IMR-90 (cell line): ENCODE measurements around the gene RGS9BP. TPM values are rescaled to one million over a fixed set of nuclear protein-coding genes. Genes with fewer than 3 reads are reported as not detected.

ENCODE experiments used
- ATAC-seq: fragments of 200-7000 bp; cut with Tn5 transposase; 2 replicates; pipeline ENCODE4 v1.9.1; 2020; ENCODE audit warnings: low read depth, mild to moderate bottlenecking, moderate library complexity
- BruUV-seq: library from RNA; stranded (reverse); fragments of 400-500 nt; replicated peaks from 2 replicates; lab custom pipeline; 2021; lab: Mats Ljungman, UMichigan
- CTCF ChIA-PET: fragments of 300-600 bp; formaldehyde crosslinking; extraction: SDS; loops from one replicate; lab custom pipeline; 2021; ENCODE audit warnings: antibody characterized with exemption; lab: Yijun Ruan, JAX
- POLR2A ChIA-PET: fragments of 300-600 bp; sonication (Branson Sonifier 250); formaldehyde crosslinking; loops from one replicate; lab custom pipeline; 2022; ENCODE audit warnings: antibody characterized with exemption; ENCODE audit not compliant: unreplicated experiment; lab: Charles Lee
- DNase-seq: peaks from one replicate; pipeline ENCODE4 v3.0.0; 2013
- H2AFZ ChIP-seq: replicated peaks from 2 replicates; pipeline ENCODE3; 2013; ENCODE audit warnings: low read length, mild to moderate bottlenecking; ENCODE audit not compliant: poor library complexity
- H2AK5ac ChIP-seq: 2 replicates; pipeline ENCODE4 v1.6.1; 2013; ENCODE audit warnings: low read depth, low read length, inconsistent platforms
- H2AK9ac ChIP-seq: replicated peaks from 2 replicates; pipeline ENCODE3; 2013; ENCODE audit warnings: mild to moderate bottlenecking, low read depth, low read length, moderate library complexity; ENCODE audit not compliant: poor library complexity
- H2BK120ac ChIP-seq: 2 replicates; pipeline ENCODE4 v1.6.1; 2013; ENCODE audit warnings: low read depth, low read length, inconsistent platforms
- H2BK15ac ChIP-seq: 3 replicates; pipeline ENCODE4 v1.6.1; 2013; ENCODE audit warnings: low read depth, low read length, inconsistent platforms
- H2BK20ac ChIP-seq: 2 replicates; pipeline ENCODE4 v1.6.1; 2013; ENCODE audit warnings: low read depth, mild to moderate bottlenecking, inconsistent platforms, low read length, moderate library complexity
- H2BK5ac ChIP-seq: 2 replicates; pipeline ENCODE4 v1.6.1; 2013; ENCODE audit warnings: mild to moderate bottlenecking, low read depth, low read length, inconsistent platforms; ENCODE audit not compliant: poor library complexity, severe bottlenecking
- H3K14ac ChIP-seq: replicated peaks from 2 replicates; pipeline ENCODE4 v1.6.1; 2013; ENCODE audit warnings: low read depth, low read length, inconsistent platforms
- H3K18ac ChIP-seq: 2 replicates; pipeline ENCODE4 v1.6.1; 2013; ENCODE audit warnings: low read depth, low read length, control low read depth
- H3K23ac ChIP-seq: 2 replicates; pipeline ENCODE4 v1.6.1; 2013; ENCODE audit warnings: low read depth, low read length, inconsistent platforms
- H3K27ac ChIP-seq: 2 replicates; pipeline ENCODE4 v1.5.1; 2013; ENCODE audit warnings: mild to moderate bottlenecking, control low read depth, low read length; ENCODE audit not compliant: insufficient read depth
- H3K27me3 ChIP-seq: 2 replicates; pipeline ENCODE4 v1.6.1; 2013; ENCODE audit warnings: low read length; ENCODE audit not compliant: control insufficient read depth, insufficient read depth
- H3K36me3 ChIP-seq: 2 replicates; pipeline ENCODE4 v1.6.1; 2013; ENCODE audit warnings: low read length, mixed read lengths; ENCODE audit not compliant: control insufficient read depth, insufficient read depth
- H3K4ac ChIP-seq: 2 replicates; pipeline ENCODE4 v1.6.1; 2013; ENCODE audit warnings: low read depth, low read length, inconsistent platforms
- H3K4me1 ChIP-seq: 2 replicates; pipeline ENCODE4 v1.6.1; 2013; ENCODE audit warnings: low read length, mixed read lengths; ENCODE audit not compliant: control insufficient read depth, insufficient read depth
- H3K4me2 ChIP-seq: 2 replicates; pipeline ENCODE4 v1.6.1; 2013; ENCODE audit warnings: low read depth, mild to moderate bottlenecking, control low read depth, low read length, moderate library complexity
- H3K4me3 ChIP-seq: 2 replicates; pipeline ENCODE4 v1.5.1; 2013; ENCODE audit warnings: low read depth, mild to moderate bottlenecking, control low read depth, low read length, moderate library complexity; ENCODE audit not compliant: insufficient read depth
- H3K56ac ChIP-seq: 2 replicates; pipeline ENCODE4 v1.6.1; 2013; ENCODE audit warnings: low read length, inconsistent platforms; ENCODE audit not compliant: insufficient read depth; ENCODE audit errors: extremely low read depth
- H3K79me1 ChIP-seq, 2 experiments: 2 replicates each; pipeline ENCODE4 v1.6.1; 2013; ENCODE audit warnings: low read length in 2 of 2, inconsistent platforms in 1 of 2, low read depth in 1 of 2
- H3K9ac ChIP-seq: 2 replicates; pipeline ENCODE4 v1.6.1; 2013; ENCODE audit warnings: low read depth, low read length, control low read depth
- H3K9me1 ChIP-seq: 2 replicates; pipeline ENCODE4 v1.6.1; 2013; ENCODE audit warnings: low read length, inconsistent platforms; ENCODE audit not compliant: insufficient read depth
- H3K9me3 ChIP-seq: 2 replicates; pipeline ENCODE4 v1.6.1; 2013; ENCODE audit warnings: low read length; ENCODE audit not compliant: control insufficient read depth, insufficient read depth
- H4K20me1 ChIP-seq: 2 replicates; pipeline ENCODE4 v1.6.1; 2013; ENCODE audit warnings: low read length, inconsistent platforms; ENCODE audit not compliant: insufficient read depth
- H4K5ac ChIP-seq: 2 replicates; pipeline ENCODE4 v1.6.1; 2013; ENCODE audit warnings: mild to moderate bottlenecking, low read depth, low read length, control low read depth
- H4K8ac ChIP-seq, 2 experiments: 2 replicates each; pipeline ENCODE4 v1.6.1; 2013; ENCODE audit warnings: low read depth in 2 of 2, low read length in 2 of 2, control low read depth in 1 of 2, inconsistent platforms in 1 of 2
- H4K91ac ChIP-seq: 2 replicates; pipeline ENCODE4 v1.6.1; 2013; ENCODE audit warnings: low read depth, low read length, inconsistent platforms; ENCODE audit not compliant: insufficient read depth
- BHLHE40 ChIP-seq: fragments of 150-350 bp; IDR thresholded peaks from 2 replicates; pipeline ENCODE4 v1.6.1; 2016; ENCODE audit warnings: mild to moderate bottlenecking, low read depth, low read length
- CEBPB ChIP-seq: IDR thresholded peaks from 2 replicates; pipeline ENCODE4 v1.6.1; 2012; ENCODE audit warnings: low read depth, low read length, improper control_type of control experiment
- CHD1 ChIP-seq: IDR thresholded peaks from 2 replicates; pipeline ENCODE4 v1.6.1; 2012; ENCODE audit warnings: low read depth, low read length, improper control_type of control experiment
- FOS ChIP-seq: fragments of 150-350 bp; IDR thresholded peaks from 2 replicates; pipeline ENCODE4 v1.6.1; 2016; ENCODE audit warnings: low read depth, low read length
- MAFK ChIP-seq: IDR thresholded peaks from 2 replicates; pipeline ENCODE4 v1.6.1; 2012; ENCODE audit warnings: low read depth, low read length, improper control_type of control experiment
- MAZ ChIP-seq: IDR thresholded peaks from 2 replicates; pipeline ENCODE4 v1.6.1; 2012; ENCODE audit warnings: low read depth, mild to moderate bottlenecking, low read length, improper control_type of control experiment, moderate library complexity, borderline replicate concordance
- MXI1 ChIP-seq: IDR thresholded peaks from 2 replicates; pipeline ENCODE4 v1.6.1; 2012; ENCODE audit warnings: low read depth, mild to moderate bottlenecking, low read length, moderate library complexity, borderline replicate concordance
- NFE2L2 ChIP-seq: fragments of 150-350 bp; IDR thresholded peaks from 2 replicates; pipeline ENCODE4 v1.6.1; 2016; ENCODE audit warnings: low read depth, mild to moderate bottlenecking, low read length
- POLR2A ChIP-seq: IDR thresholded peaks from 2 replicates; pipeline ENCODE4 v1.6.1; 2012; ENCODE audit warnings: mild to moderate bottlenecking, low read depth, low read length
- RAD21 ChIP-seq: IDR thresholded peaks from 2 replicates; pipeline ENCODE4 v1.6.1; 2012; ENCODE audit warnings: low read length, improper control_type of control experiment
- RCOR1 ChIP-seq: IDR thresholded peaks from 2 replicates; pipeline ENCODE4 v1.6.1; 2012; ENCODE audit warnings: mild to moderate bottlenecking, low read length, improper control_type of control experiment; ENCODE audit not compliant: insufficient replicate concordance
- RFX5 ChIP-seq: IDR thresholded peaks from 2 replicates; pipeline ENCODE4 v1.8.0; 2012; ENCODE audit warnings: low read depth, mild to moderate bottlenecking, low read length, moderate library complexity
- SMC3 ChIP-seq: fragments of 150-350 bp; IDR thresholded peaks from 2 replicates; pipeline ENCODE4 v1.6.1; 2016; ENCODE audit warnings: low read depth, mild to moderate bottlenecking, antibody characterized with exemption, low read length, moderate library complexity
- WGBS, 2 experiments: methylation state at CpG; one replicate each; pipeline versions ENCODE4 v1.1.5 to v1.1.7; 2013; ENCODE audit warnings: missing lambda C conversion rate in 2 of 2; ENCODE audit not compliant: insufficient read length in 1 of 2; ENCODE audit errors: extremely low coverage in 2 of 2; 5-methylcytosine and 5-hydroxymethylcytosine counted together
- dilution Hi-C: fragments of 300-500 bp; cut with HindIII; formaldehyde crosslinking; loops from one replicate; pipeline ENCODE4 v1.14.3; 2018; ENCODE audit warnings: low sequenced_read_pairs; ENCODE audit not compliant: unreplicated experiment
- in situ Hi-C: fragments of 300-500 bp; cut with MboI; formaldehyde crosslinking; loops from 3 replicates; pipeline ENCODE4 v1.14.3; 2019; ENCODE audit warnings: low sequenced_read_pairs, inconsistent platforms, mixed read lengths
- intact Hi-C: fragments of 100-400 bp; cut with micrococcal nuclease; formaldehyde crosslinking; loops from 2 replicates; pipeline ENCODE4 v1.10.0; 2022
- polyA plus RNA-seq, 3 experiments: library from polyadenylated mRNA; depleted of rRNA; stranded (reverse); fragments of >200 nt; gene quantifications; 2 replicates each; pipeline ENCODE4 v1.2.3, GENCODE V29; 2012; ENCODE audit warnings: low replicate concordance in 1 of 3
- total RNA-seq: library from RNA; depleted of rRNA; stranded (reverse); fragments of >200 nt; gene quantifications from 2 replicates; pipeline ENCODE4 v1.2.3, GENCODE V29; 2012
- TF ChIP-seq, protein P1 (sequence below): fragments of 150-350 bp; IDR thresholded peaks from 2 replicates; pipeline ENCODE4 v1.6.1; 2016; ENCODE audit warnings: low read depth, mild to moderate bottlenecking, low read length, moderate library complexity, borderline replicate concordance
- TF ChIP-seq, protein P2 (sequence below): fragments of 150-350 bp; IDR thresholded peaks from 2 replicates; pipeline ENCODE4 v1.6.1; 2017; ENCODE audit warnings: mild to moderate bottlenecking, antibody characterized with exemption, low read length, low read depth
- TF ChIP-seq, protein P3 (sequence below): conservative IDR thresholded peaks from 2 replicates; pipeline ENCODE4 v1.5.1; 2012; ENCODE audit warnings: mild to moderate bottlenecking, low read depth, low read length, improper control_type of control experiment

RGS9BP gene
- total and polyA plus RNA-seq, 2 of the 4 experiments (the other 2 are of a cell fraction) = 0.03 to 0.18 TPM

DNA sequence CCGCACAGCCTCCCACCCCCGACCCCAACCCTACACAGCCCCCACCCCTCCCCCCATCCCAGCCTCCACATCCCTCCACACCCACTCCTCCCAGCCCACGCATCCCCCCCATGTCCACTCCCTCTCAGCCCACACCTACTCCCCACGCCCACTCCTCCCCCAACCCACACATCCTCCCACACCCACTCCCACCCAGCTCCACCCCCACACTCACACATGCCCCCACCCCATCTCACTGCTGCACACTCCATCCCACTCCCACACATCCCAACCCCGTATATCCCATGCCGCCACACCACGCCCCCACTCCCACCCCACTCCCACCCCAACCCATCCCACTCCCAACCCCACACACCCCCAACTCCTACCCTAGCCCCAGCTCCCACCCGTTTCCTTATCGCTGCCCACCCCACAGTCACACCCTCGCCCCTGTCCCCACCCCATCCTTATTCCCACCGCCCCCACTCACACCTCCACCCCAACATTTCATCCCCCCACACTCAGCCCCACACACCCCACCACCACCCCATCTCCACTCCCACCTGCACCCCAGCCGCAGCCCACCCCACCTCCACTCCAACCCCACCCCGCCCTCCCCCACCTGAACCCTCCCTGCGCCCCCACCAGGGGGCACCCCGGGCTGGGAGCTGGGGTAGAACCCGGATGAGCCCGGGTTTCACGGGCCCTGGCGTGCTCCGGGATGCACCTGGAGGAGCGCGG, 44.7 kb downstream of the RGS9BP start:
- Histone ChIP-seq H4K8ac (no peak overlapping the region), H3K9me1 (no peaks in the 10 kb centered on the region), H3K4me3 (no peak overlapping the region), H2BK15ac (no peak overlapping the region), H2BK20ac (no peak overlapping the region), H3K4me2 (no peak overlapping the region), H2AFZ (no peak overlapping the region), H3K79me1 (no peaks in the 10 kb centered on the region), H3K14ac (no peak overlapping the region), H4K91ac (no peak overlapping the region), H3K27me3 (no peaks in the 10 kb centered on the region), H3K27ac (no peak overlapping the region), H2AK9ac (no peak overlapping the region), H3K36me3 (peaks cover 2% of the 10 kb centered on the region; the same call in 1 of the 2 replicates), H2BK5ac (no peak overlapping the region), H3K9ac (no peak overlapping the region), H4K5ac (no peak overlapping the region), H3K4ac (no peak overlapping the region), H3K56ac (no peak overlapping the region), H3K4me1 (no peaks in the 10 kb centered on the region), H4K20me1 (no peaks in the 10 kb centered on the region), H2BK120ac (no peak overlapping the region), H2AK5ac (no peak overlapping the region), H3K9me3 (no peaks in the 10 kb centered on the region), H3K23ac (no peak overlapping the region), H3K18ac (no peak overlapping the region)
- intact Hi-C loops (no loop called here), dilution Hi-C loops (no loop called here), in situ Hi-C loops (no loop called here)
- no peak for DNase-seq
- ChIA-PET POLR2A (no interaction called here), CTCF (no interaction called here)
- no TSS peak for BruUV-seq
- no peak for ATAC-seq
- 90% methylated on average over 4 of the region's 22 CpGs; no CpG with 5 or more reads in 1 of the 2 experiments for WGBS, 2 experiments
- TF ChIP-seq MAFK (no peak), CHD1 (no peak), FOS (no peak), RAD21 (no peak), NFE2L2 (no peak), MXI1 (no peak), SMC3 (no peak), MAZ (no peak), BHLHE40 (no peak), CEBPB (no peak), RCOR1 (no peak), POLR2A (no peak), RFX5 (no peak)
- TF ChIP-seq, protein P1, sequence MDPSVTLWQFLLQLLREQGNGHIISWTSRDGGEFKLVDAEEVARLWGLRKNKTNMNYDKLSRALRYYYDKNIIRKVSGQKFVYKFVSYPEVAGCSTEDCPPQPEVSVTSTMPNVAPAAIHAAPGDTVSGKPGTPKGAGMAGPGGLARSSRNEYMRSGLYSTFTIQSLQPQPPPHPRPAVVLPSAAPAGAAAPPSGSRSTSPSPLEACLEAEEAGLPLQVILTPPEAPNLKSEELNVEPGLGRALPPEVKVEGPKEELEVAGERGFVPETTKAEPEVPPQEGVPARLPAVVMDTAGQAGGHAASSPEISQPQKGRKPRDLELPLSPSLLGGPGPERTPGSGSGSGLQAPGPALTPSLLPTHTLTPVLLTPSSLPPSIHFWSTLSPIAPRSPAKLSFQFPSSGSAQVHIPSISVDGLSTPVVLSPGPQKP = no peak
- TF ChIP-seq, protein P2, sequence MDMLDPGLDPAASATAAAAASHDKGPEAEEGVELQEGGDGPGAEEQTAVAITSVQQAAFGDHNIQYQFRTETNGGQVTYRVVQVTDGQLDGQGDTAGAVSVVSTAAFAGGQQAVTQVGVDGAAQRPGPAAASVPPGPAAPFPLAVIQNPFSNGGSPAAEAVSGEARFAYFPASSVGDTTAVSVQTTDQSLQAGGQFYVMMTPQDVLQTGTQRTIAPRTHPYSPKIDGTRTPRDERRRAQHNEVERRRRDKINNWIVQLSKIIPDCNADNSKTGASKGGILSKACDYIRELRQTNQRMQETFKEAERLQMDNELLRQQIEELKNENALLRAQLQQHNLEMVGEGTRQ = no peak
- TF ChIP-seq, protein P3, sequence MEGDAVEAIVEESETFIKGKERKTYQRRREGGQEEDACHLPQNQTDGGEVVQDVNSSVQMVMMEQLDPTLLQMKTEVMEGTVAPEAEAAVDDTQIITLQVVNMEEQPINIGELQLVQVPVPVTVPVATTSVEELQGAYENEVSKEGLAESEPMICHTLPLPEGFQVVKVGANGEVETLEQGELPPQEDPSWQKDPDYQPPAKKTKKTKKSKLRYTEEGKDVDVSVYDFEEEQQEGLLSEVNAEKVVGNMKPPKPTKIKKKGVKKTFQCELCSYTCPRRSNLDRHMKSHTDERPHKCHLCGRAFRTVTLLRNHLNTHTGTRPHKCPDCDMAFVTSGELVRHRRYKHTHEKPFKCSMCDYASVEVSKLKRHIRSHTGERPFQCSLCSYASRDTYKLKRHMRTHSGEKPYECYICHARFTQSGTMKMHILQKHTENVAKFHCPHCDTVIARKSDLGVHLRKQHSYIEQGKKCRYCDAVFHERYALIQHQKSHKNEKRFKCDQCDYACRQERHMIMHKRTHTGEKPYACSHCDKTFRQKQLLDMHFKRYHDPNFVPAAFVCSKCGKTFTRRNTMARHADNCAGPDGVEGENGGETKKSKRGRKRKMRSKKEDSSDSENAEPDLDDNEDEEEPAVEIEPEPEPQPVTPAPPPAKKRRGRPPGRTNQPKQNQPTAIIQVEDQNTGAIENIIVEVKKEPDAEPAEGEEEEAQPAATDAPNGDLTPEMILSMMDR = no peak
